WI38 (cell line): ENCODE results near the gene ETV3.

ENCODE experiments used
- H3K4me3 ChIP-seq: 2 replicates; pipeline ENCODE4 v1.5.1; 2011; ENCODE audit warnings: low read depth, mild to moderate bottlenecking, control low read depth, low read length
- TF ChIP-seq, protein P1 (sequence below): IDR thresholded peaks from 2 replicates; pipeline ENCODE4 v1.5.1; 2012; ENCODE audit warnings: low read depth, mild to moderate bottlenecking, control low read depth, low read length

Gene ETV3

GRCh38 chr1:157157501-157158190 lies 19.5 kb upstream of the ETV3 start:
- no peak overlapping the region for H3K4me3 ChIP-seq
- TF ChIP-seq, protein P1, sequence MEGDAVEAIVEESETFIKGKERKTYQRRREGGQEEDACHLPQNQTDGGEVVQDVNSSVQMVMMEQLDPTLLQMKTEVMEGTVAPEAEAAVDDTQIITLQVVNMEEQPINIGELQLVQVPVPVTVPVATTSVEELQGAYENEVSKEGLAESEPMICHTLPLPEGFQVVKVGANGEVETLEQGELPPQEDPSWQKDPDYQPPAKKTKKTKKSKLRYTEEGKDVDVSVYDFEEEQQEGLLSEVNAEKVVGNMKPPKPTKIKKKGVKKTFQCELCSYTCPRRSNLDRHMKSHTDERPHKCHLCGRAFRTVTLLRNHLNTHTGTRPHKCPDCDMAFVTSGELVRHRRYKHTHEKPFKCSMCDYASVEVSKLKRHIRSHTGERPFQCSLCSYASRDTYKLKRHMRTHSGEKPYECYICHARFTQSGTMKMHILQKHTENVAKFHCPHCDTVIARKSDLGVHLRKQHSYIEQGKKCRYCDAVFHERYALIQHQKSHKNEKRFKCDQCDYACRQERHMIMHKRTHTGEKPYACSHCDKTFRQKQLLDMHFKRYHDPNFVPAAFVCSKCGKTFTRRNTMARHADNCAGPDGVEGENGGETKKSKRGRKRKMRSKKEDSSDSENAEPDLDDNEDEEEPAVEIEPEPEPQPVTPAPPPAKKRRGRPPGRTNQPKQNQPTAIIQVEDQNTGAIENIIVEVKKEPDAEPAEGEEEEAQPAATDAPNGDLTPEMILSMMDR = no peak

GRCh38 chr1:157156058-157156541 lies 17.9 kb upstream of the ETV3 start:
- TF ChIP-seq, protein P1 = peak; percentile 85
- H3K4me3 ChIP-seq = peak overlapping the region; percentile 18; the same call in 1 of the 2 replicates

GRCh38 chr1:157155658-157156057 lies 17.5 kb upstream of the ETV3 start:
- H3K4me3 ChIP-seq = peak overlapping the region; percentile 18; the same call in 1 of the 2 replicates
- TF ChIP-seq, protein P1 = no peak

GRCh38 chr1:157154940-157155514 lies 16.8 kb upstream of the ETV3 start:
- H3K4me3 ChIP-seq = no peak overlapping the region
- TF ChIP-seq, protein P1 = no peak

DNA sequence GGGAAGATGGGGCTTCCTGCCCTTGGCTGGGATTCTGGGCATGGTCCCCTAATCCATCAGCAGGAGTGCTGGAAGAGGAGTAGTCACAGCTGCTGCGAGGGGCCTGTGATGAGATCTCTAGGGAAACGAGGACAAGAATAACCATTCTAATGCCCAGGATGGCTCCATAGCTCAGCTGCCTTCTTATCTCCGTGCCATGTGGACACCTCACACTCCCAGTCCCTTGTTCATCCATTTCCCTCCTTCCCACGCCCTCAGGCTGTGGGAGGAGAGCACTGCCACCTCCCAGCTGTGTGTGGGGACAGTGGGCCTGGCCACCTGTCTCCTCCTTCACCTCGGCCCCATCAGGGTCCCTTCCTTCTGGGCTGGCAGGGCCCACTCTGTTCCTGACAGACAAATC lies 16.1 kb upstream of the ETV3 start:
- H3K4me3 ChIP-seq = no peak overlapping the region
- TF ChIP-seq, protein P1 = no peak

DNA sequence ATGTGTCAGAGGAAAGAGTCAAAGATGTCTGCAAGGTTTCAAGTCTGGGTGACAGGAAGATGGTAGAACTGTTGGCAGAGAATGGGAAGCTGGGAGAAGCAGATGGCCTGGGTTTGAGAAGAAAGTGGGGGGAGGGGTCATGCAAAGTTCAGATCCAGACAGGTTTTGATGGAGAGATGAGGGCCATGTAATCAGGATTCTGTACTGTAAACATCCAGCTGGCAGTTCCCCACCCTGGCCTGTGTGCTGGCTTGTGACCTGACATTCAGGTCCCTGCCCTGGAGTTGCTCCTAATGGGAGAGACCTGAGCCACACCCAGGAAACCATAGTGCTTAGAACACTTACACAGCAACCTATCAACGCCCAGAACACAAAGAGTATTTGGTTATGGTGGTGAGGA lies 15.6 kb upstream of the ETV3 start:
- H3K4me3 ChIP-seq = no peak overlapping the region
- TF ChIP-seq, protein P1 = no peak

DNA sequence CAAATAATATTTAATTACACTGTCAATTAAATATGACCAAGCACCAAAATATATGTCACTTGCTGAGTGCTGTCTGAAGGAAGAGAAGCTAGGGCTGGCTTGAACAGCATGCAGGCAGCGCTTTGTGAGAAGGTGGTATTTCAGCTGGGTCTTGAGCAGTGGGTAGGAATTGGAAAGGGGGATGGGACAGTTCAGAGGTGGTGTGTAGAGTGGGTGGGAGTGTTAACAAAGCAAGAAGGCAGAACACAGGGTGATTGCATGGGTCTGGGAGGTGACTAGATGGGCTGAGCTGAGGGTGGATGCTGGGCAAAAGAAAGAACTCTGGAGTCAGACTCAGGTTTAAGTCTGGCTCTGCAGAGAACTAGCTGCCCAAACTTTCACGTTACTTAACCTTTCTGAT lies 14.3 kb upstream of the ETV3 start:
- TF ChIP-seq, protein P1 = no peak
- H3K4me3 ChIP-seq = no peak overlapping the region
